Adrenal gland (tissue), 5 donors: ENCODE data around the gene FPGS.

ENCODE experiments used
- CTCF ChIP-seq, 6 experiments: fragments of 450-650 bp in 4 of 6; fragments of 200-600 bp in 2 of 6; sonication (generic) in 1 of 6; IDR thresholded peaks; 1 replicate in 5 of 6; 2 replicates in 1 of 6; pipeline versions ENCODE4 v1.5.1 to v1.8.0; 2016 to 2021; ENCODE audit warnings: antibody characterized with exemption in 6 of 6, mild to moderate bottlenecking in 2 of 6, moderate library complexity in 1 of 6
- POLR2A ChIP-seq, 2 donors: fragments of 450-650 bp; IDR thresholded peaks; one replicate each; pipeline ENCODE4 v1.6.1; 2017; ENCODE audit warnings: antibody characterized with exemption in 2 of 2, mild to moderate bottlenecking in 2 of 2, moderate library complexity in 1 of 2
- donor health status: DM: no; HTN: no; CAD: no.

GRCh38 chr9:127815512-127816361 lies 13.1 kb downstream of the FPGS start:
- no peak for TF ChIP-seq CTCF (IDR thresholded peaks at IDR 0.05)
- no peak for TF ChIP-seq POLR2A (IDR thresholded peaks at IDR 0.05)
